ENCODE results near the gene BACE1. TPM values are rescaled to one million over a fixed set of nuclear protein-coding genes. Genes with fewer than 3 reads are reported as not detected.

Gene BACE1
- total and polyA plus RNA-seq, 4 donors = 7.3 to 21.8 (median 14.1) TPM

- Histone ChIP-seq H3K27me3 (ENCODE audit: control insufficient read depth in 4 of 4, insufficient read depth in 4 of 4, low read length in 3 of 4) (no peaks in the 10 kb centered on the region), H3K27ac (ENCODE audit: low read depth in 1 of 2, low read length in 2 of 2) (no peak overlapping the region), H3K36me3 (ENCODE audit: control insufficient read depth in 4 of 4, insufficient read depth in 3 of 4, low read depth in 1 of 4, low read length in 3 of 4) (peaks cover 7 to 37% (median 20%) of the 10 kb centered on the region in 4 donors), H3K4me1 (ENCODE audit: control insufficient read depth in 4 of 4, insufficient read depth in 4 of 4, low read length in 3 of 4) (no peaks in the 10 kb centered on the region), H3K9ac (ENCODE audit: low read depth in 1 of 2, low read length in 2 of 2) (no peak overlapping the region), H3K4me3 (ENCODE audit: low read depth in 1 of 3, low read length in 3 of 3) (no peak overlapping the region), H3K9me3 (ENCODE audit: control insufficient read depth in 4 of 4, low read length in 3 of 4) (no peaks in the 10 kb centered on the region)
- TF ChIP-seq FOXA1 (IDR thresholded peaks at IDR 0.05) = no peak
- no peak for TF ChIP-seq TAF1 (conservative IDR thresholded peaks at IDR 0.05)
- TF ChIP-seq GABPA (IDR thresholded peaks at IDR 0.05 in 1 of 2, conservative IDR thresholded peaks at IDR 0.05 in 1 of 2) = no peak
- TF ChIP-seq EGR1 (IDR thresholded peaks at IDR 0.05; ENCODE audit: low read depth in 2 of 2) = no peak
- no peak for TF ChIP-seq RAD21 (IDR thresholded peaks at IDR 0.05)
- no peak for DNase-seq (ENCODE audit: low spot score)
- WGBS = 84% methylated on average over 3 of the region's 3 CpGs
Observed at GRCh38 chr11:117282956-117283355, 33.1 kb downstream of the BACE1 start.

- no peaks in the 10 kb centered on the region for H3K4me1 ChIP-seq (ENCODE audit: control insufficient read depth in 4 of 4, insufficient read depth in 4 of 4, low read length in 3 of 4)
- DNase-seq (ENCODE audit: low spot score) = no peak
- H3K9me3 ChIP-seq (ENCODE audit: control insufficient read depth in 4 of 4, low read length in 3 of 4) = no peaks in the 10 kb centered on the region
- H3K27ac ChIP-seq (ENCODE audit: low read depth in 1 of 2, low read length in 2 of 2) = no peak overlapping the region
- H3K9ac ChIP-seq (ENCODE audit: low read depth in 1 of 2, low read length in 2 of 2) = no peak overlapping the region
- no peak overlapping the region for H3K4me3 ChIP-seq (ENCODE audit: low read depth in 1 of 3, low read length in 3 of 3)
- H3K36me3 ChIP-seq (ENCODE audit: control insufficient read depth in 4 of 4, insufficient read depth in 3 of 4, low read depth in 1 of 4, low read length in 3 of 4) = peaks cover 7 to 30% (median 19%) of the 10 kb centered on the region in 4 donors
- WGBS = 96% methylated on average over 7 of the region's 7 CpGs
- TF ChIP-seq FOXA2 (IDR thresholded peaks at IDR 0.05) = no peak
- TF ChIP-seq YY1 (IDR thresholded peaks at IDR 0.05) = no peak
- TF ChIP-seq HNF4G (IDR thresholded peaks at IDR 0.05) = no peak
- TF ChIP-seq REST (IDR thresholded peaks at IDR 0.05) = no peak
- TF ChIP-seq ZBTB33 (IDR thresholded peaks at IDR 0.05) = no peak
- no peak for TF ChIP-seq GABPA (IDR thresholded peaks at IDR 0.05 in 1 of 2, conservative IDR thresholded peaks at IDR 0.05 in 1 of 2)
- H3K27me3 ChIP-seq (ENCODE audit: control insufficient read depth in 4 of 4, insufficient read depth in 4 of 4, low read length in 3 of 4) = no peaks in the 10 kb centered on the region
Observed at GRCh38 chr11:117281869-117282268, 34.2 kb downstream of the BACE1 start.

- DNase-seq (ENCODE audit: low spot score) = no peak
- no peak overlapping the region for H3K27ac ChIP-seq (ENCODE audit: low read depth in 1 of 2, low read length in 2 of 2)
- H3K9me3 ChIP-seq (ENCODE audit: control insufficient read depth in 4 of 4, low read length in 3 of 4) = no peaks in the 10 kb centered on the region
- H3K36me3 ChIP-seq (ENCODE audit: control insufficient read depth in 4 of 4, insufficient read depth in 3 of 4, low read depth in 1 of 4, low read length in 3 of 4) = peaks cover 7 to 30% (median 16%) of the 10 kb centered on the region in 4 donors
- WGBS = 93% methylated on average over 6 of the region's 6 CpGs
- no peaks in the 10 kb centered on the region for H3K4me1 ChIP-seq (ENCODE audit: control insufficient read depth in 4 of 4, insufficient read depth in 4 of 4, low read length in 3 of 4)
- H3K4me3 ChIP-seq (ENCODE audit: low read depth in 1 of 3, low read length in 3 of 3) = no peak overlapping the region
- no peak overlapping the region for H3K9ac ChIP-seq (ENCODE audit: low read depth in 1 of 2, low read length in 2 of 2)
- TF ChIP-seq RXRA (IDR thresholded peaks at IDR 0.05) (no peak), ATF3 (IDR thresholded peaks at IDR 0.05) (no peak), MAX (IDR thresholded peaks at IDR 0.05) (no peak), FOXA2 (IDR thresholded peaks at IDR 0.05) (no peak), EGR1 (IDR thresholded peaks at IDR 0.05; ENCODE audit: low read depth in 2 of 2) (no peak)
- no peaks in the 10 kb centered on the region for H3K27me3 ChIP-seq (ENCODE audit: control insufficient read depth in 4 of 4, insufficient read depth in 4 of 4, low read length in 3 of 4)
Observed at GRCh38 chr11:117281159-117281558, 34.9 kb downstream of the BACE1 start.
